Neural cell (in vitro differentiated cells): Measurements from ENCODE around the gene CACNA1B.

Experiments used
- CTCF ChIP-seq: fragments of 450-650 bp; IDR thresholded peaks from 2 replicates; pipeline ENCODE4 v1.5.1; 2014; ENCODE audit warnings: antibody characterized with exemption, mild to moderate bottlenecking, moderate library complexity; ENCODE audit not compliant: poor library complexity, severe bottlenecking
- MXI1 ChIP-seq: fragments of 450-650 bp; conservative IDR thresholded peaks from 2 replicates; pipeline ENCODE4 v1.6.1; 2014; ENCODE audit warnings: antibody characterized with exemption, mild to moderate bottlenecking; ENCODE audit not compliant: poor library complexity, severe bottlenecking
- POLR2AphosphoS5 ChIP-seq: IDR thresholded peaks from 2 replicates; pipeline ENCODE4 v1.6.1; 2012
- REST ChIP-seq: IDR thresholded peaks from 2 replicates; pipeline ENCODE4 v1.6.1; 2012; ENCODE audit warnings: borderline replicate concordance

- no peak for TF ChIP-seq CTCF
- TF ChIP-seq REST: no peak
- no peak for TF ChIP-seq POLR2AphosphoS5
- TF ChIP-seq MXI1: no peak
These were observed 47.3 kb downstream of the CACNA1B start for GRCh38 chr9:137924761-137925369.
